ENCODE measurements around the gene ILK.

The ILK gene

GRCh38 chr11:6603287-6604080 lies at the start of gene ILK, which contains the start of gene RRP8:
ILK (plus strand) TSS chr11:6603774; CDS start chr11:6604272, 498 bp downstream.
RRP8 (minus strand) TSS chr11:6603616; CDS start chr11:6603502, 114 bp downstream.
- Histone ChIP-seq H3K9me3 (ENCODE audit: low read length) (no peaks in the 10 kb centered on the region), H3K36me3 (ENCODE audit: insufficient read depth, low read length) (peaks cover 43% of the 10 kb centered on the region), H2AFZ (ENCODE audit: low read depth, low read length) (peak within 1 kb of the TSS; percentile 68)

GRCh38 chr11:6554828-6555706 lies 48.5 kb upstream of the ILK start:
- Histone ChIP-seq H3K4me3 (ENCODE audit: low read length) (no peak overlapping the region), H3K4me1 (ENCODE audit: insufficient read depth, low read length) (no peaks in the 10 kb centered on the region), H2AFZ (ENCODE audit: low read depth, low read length) (no peak overlapping the region), H3K36me3 (ENCODE audit: insufficient read depth, low read length) (no peaks in the 10 kb centered on the region), H3K27me3 (ENCODE audit: insufficient read depth, low read length) (no peaks in the 10 kb centered on the region), H3K9me3 (ENCODE audit: low read length) (no peaks in the 10 kb centered on the region)

More at GRCh38 chr11:6603287-6604080, at the start of gene ILK, which contains the start of gene RRP8:
- Histone ChIP-seq H3K4me1 (ENCODE audit: insufficient read depth, low read length) (peaks cover 44% of the 10 kb centered on the region), H3K4me3 (ENCODE audit: low read length) (peak within 1 kb of the TSS; percentile 92), H3K27me3 (ENCODE audit: insufficient read depth, low read length) (no peaks in the 10 kb centered on the region)

- Histone ChIP-seq H2AFZ (ENCODE audit: low read depth, low read length) (no peak overlapping the region), H3K9me3 (ENCODE audit: low read length) (no peaks in the 10 kb centered on the region), H3K27me3 (ENCODE audit: insufficient read depth, low read length) (no peaks in the 10 kb centered on the region), H3K4me1 (ENCODE audit: insufficient read depth, low read length) (no peaks in the 10 kb centered on the region), H3K36me3 (ENCODE audit: insufficient read depth, low read length) (no peaks in the 10 kb centered on the region), H3K4me3 (ENCODE audit: low read length) (no peak overlapping the region)
Measured at GRCh38 chr11:6556139-6556949, 47.2 kb upstream of the ILK start.

GRCh38 chr11:6557063-6557462 lies 46.5 kb upstream of the ILK start:
- Histone ChIP-seq H2AFZ (ENCODE audit: low read depth, low read length) (no peak overlapping the region), H3K36me3 (ENCODE audit: insufficient read depth, low read length) (no peaks in the 10 kb centered on the region), H3K4me3 (ENCODE audit: low read length) (no peak overlapping the region), H3K9me3 (ENCODE audit: low read length) (no peaks in the 10 kb centered on the region), H3K27me3 (ENCODE audit: insufficient read depth, low read length) (no peaks in the 10 kb centered on the region), H3K4me1 (ENCODE audit: insufficient read depth, low read length) (no peaks in the 10 kb centered on the region)

DNA sequence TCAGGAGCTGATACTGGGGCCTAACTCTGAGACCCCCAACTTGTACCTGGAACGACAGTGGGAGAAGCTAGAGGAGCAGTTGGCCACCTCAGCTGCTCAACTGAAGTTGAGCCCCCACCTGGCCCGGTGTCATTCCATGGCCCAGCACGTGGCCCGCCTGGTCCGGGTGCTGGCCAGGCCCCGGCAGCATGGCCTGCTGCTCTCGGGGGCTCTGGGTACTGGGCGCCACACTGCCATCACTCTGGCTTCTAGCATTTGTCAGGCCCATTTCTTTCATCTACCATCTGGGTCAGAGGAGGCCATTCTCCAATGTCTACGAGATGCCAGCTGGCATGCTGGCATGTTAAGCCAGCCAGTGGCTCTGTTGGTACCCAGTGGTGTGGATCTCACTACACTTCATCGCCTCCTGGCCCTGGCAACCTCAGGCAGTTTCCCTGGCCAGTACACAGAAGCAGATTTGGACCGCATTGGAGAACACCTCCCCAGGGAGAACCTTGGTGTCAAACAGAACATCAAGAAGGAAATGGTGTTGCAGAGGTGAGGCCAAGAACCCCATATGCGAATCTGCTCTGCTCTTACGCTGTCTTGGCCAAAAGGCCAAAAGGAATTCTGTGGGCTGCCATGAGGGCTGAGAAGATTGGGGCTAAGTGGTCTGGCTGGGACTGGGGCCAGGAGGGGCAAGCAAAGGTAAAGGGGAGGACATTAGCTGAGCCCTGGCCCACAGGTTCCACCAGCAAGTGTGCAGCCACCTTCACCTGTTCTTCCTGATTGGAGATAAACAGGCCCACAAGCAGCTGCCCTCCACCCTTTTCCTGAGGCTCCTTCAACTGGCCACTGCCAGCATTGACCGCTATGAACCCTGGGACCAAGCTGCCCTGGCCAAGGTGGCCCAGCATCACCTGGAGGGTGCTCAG lies 45.6 kb upstream of the ILK start:
- Histone ChIP-seq H3K9me3 (ENCODE audit: low read length) (no peaks in the 10 kb centered on the region), H3K4me1 (ENCODE audit: insufficient read depth, low read length) (no peaks in the 10 kb centered on the region), H3K36me3 (ENCODE audit: insufficient read depth, low read length) (no peaks in the 10 kb centered on the region), H3K27me3 (ENCODE audit: insufficient read depth, low read length) (no peaks in the 10 kb centered on the region), H2AFZ (ENCODE audit: low read depth, low read length) (no peak overlapping the region), H3K4me3 (ENCODE audit: low read length) (no peak overlapping the region)

- Histone ChIP-seq H3K36me3 (ENCODE audit: insufficient read depth, low read length) (peaks cover 5% of the 10 kb centered on the region), H3K4me1 (ENCODE audit: insufficient read depth, low read length) (no peaks in the 10 kb centered on the region), H2AFZ (ENCODE audit: low read depth, low read length) (no peak overlapping the region), H3K9me3 (ENCODE audit: low read length) (no peaks in the 10 kb centered on the region), H3K27me3 (ENCODE audit: insufficient read depth, low read length) (no peaks in the 10 kb centered on the region), H3K4me3 (ENCODE audit: low read length) (no peak overlapping the region)
Measured at GRCh38 chr11:6559369-6559768, 44.2 kb upstream of the ILK start.

DNA sequence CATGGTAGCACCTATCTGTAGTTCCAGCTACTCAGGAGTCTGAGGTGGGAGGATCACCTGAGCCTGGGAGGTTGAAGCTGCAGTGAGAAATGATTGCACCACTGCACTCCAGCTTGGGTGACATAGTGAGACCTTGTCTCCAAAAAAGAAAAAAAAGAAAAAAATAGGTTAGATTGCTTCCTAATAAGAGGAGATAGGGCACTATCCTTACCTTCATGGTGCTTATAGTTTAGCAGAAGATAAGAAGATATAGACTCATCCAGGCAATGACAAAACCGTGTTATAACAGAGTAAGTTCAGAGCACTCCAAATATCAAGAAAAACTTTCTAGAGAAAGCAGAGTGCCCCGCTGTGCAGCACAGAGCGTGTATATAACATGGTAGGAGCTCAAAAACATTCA lies 42.3 kb upstream of the ILK start:
- peaks cover 5% of the 10 kb centered on the region for H3K36me3 ChIP-seq (ENCODE audit: insufficient read depth, low read length)
- no peaks in the 10 kb centered on the region for H3K27me3 ChIP-seq (ENCODE audit: insufficient read depth, low read length)
- H2AFZ ChIP-seq (ENCODE audit: low read depth, low read length): no peak overlapping the region
- H3K4me3 ChIP-seq (ENCODE audit: low read length): no peak overlapping the region
- H3K9me3 ChIP-seq (ENCODE audit: low read length): no peaks in the 10 kb centered on the region
- no peaks in the 10 kb centered on the region for H3K4me1 ChIP-seq (ENCODE audit: insufficient read depth, low read length)

GRCh38 chr11:6563121-6563619 lies 40.4 kb upstream of the ILK start:
- H2AFZ ChIP-seq (ENCODE audit: low read depth, low read length): no peak overlapping the region
- peaks cover 5% of the 10 kb centered on the region for H3K36me3 ChIP-seq (ENCODE audit: insufficient read depth, low read length)
- no peak overlapping the region for H3K4me3 ChIP-seq (ENCODE audit: low read length)
- no peaks in the 10 kb centered on the region for H3K4me1 ChIP-seq (ENCODE audit: insufficient read depth, low read length)
- no peaks in the 10 kb centered on the region for H3K9me3 ChIP-seq (ENCODE audit: low read length)
- H3K27me3 ChIP-seq (ENCODE audit: insufficient read depth, low read length): no peaks in the 10 kb centered on the region

- Histone ChIP-seq H3K4me3 (ENCODE audit: low read length) (no peak overlapping the region), H3K4me1 (ENCODE audit: insufficient read depth, low read length) (no peaks in the 10 kb centered on the region), H3K9me3 (ENCODE audit: low read length) (no peaks in the 10 kb centered on the region), H3K27me3 (ENCODE audit: insufficient read depth, low read length) (no peaks in the 10 kb centered on the region), H2AFZ (ENCODE audit: low read depth, low read length) (no peak overlapping the region), H3K36me3 (ENCODE audit: insufficient read depth, low read length) (peaks cover 5% of the 10 kb centered on the region)
Measured at GRCh38 chr11:6563667-6564066, 39.9 kb upstream of the ILK start.

DNA sequence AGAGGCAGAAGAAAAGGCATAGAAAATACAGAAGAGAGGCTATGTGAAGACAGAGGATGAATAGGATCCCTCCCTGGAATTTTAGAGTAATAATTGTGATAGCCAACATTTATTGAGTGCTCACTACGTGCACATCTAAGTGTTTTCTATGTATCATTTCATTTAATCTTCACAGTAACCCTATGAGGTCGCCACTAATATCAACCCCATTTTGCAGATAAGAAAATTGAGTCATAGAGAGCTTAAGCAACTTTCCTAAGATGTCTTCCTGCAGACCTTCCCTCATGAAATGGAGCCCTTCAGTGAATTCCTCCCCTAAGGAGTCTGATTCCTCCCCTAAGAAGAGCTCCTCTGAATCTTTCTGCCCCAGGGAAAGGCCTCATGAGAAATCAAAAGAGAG lies 38.2 kb upstream of the ILK start:
- Histone ChIP-seq H3K4me1 (ENCODE audit: insufficient read depth, low read length) (no peaks in the 10 kb centered on the region), H2AFZ (ENCODE audit: low read depth, low read length) (no peak overlapping the region), H3K4me3 (ENCODE audit: low read length) (no peak overlapping the region), H3K27me3 (ENCODE audit: insufficient read depth, low read length) (no peaks in the 10 kb centered on the region), H3K9me3 (ENCODE audit: low read length) (no peaks in the 10 kb centered on the region), H3K36me3 (ENCODE audit: insufficient read depth, low read length) (peaks cover 5% of the 10 kb centered on the region)

- Histone ChIP-seq H3K4me3 (ENCODE audit: low read length) (no peak overlapping the region), H3K27me3 (ENCODE audit: insufficient read depth, low read length) (no peaks in the 10 kb centered on the region), H3K9me3 (ENCODE audit: low read length) (peaks cover 3% of the 10 kb centered on the region), H2AFZ (ENCODE audit: low read depth, low read length) (no peak overlapping the region), H3K36me3 (ENCODE audit: insufficient read depth, low read length) (peaks cover 5% of the 10 kb centered on the region), H3K4me1 (ENCODE audit: insufficient read depth, low read length) (no peaks in the 10 kb centered on the region)
Measured at GRCh38 chr11:6565988-6566703, 37.4 kb upstream of the ILK start.
